Measurements from ENCODE around the gene ASS1.

- TF ChIP-seq POLR2A (IDR thresholded peaks at IDR 0.05) (no peak), CTCF (IDR thresholded peaks at IDR 0.05) (no peak)
Measured at GRCh38 chr9:130459151-130459550, 14.4 kb downstream of the ASS1 start.

All from uterus (tissue), 2 donors.